ENCODE results near the gene TCP1. TPM values are rescaled to one million over a fixed set of nuclear protein-coding genes. Genes with fewer than 3 reads are reported as not detected.
"Not testable (repeated sequence)": the region's sequence is repeated elsewhere in the genome, so short reads cannot be mapped to it uniquely, and the experiment has no call there.

TCP1 gene
- total RNA-seq, 4 donors from 2014 or later, result 43.8 to 170 (median 112) TPM

DNA sequence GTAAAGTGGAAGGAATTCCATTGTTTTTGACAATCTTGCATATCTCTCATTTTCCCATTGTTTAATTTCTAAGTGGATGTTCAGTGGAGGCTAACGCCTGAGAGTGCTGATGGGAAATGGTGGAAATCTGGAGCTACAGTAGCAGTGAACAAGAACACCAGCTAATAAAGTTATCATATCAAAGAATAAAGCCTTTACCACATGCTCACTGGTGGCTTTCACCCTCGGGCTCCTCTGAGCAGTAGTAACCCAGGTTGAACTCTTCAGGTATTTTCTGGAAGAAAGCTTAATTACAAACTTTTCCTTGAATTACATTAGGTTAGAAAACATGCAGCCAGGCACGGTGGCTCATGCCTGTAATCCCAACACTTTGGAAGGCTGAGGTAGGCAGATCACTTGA is 38.0 kb downstream of the TCP1 start:
- in situ Hi-C loops (cut with MboI; ENCODE audit: low pct_ligation_motif_present in 1 of 4, low pct_unique_long_range_greater_than_20kb in 1 of 4, low sequenced_read_pairs in 3 of 4) (no loop called here), intact Hi-C loops (cut with DNase I; ENCODE audit: low total_unique reads) (no loop called here)
- no peaks in the 10 kb centered on the region for H3K9me3 ChIP-seq
- no peaks in the 10 kb centered on the region for H3K4me1 ChIP-seq
- H3K4me3 ChIP-seq, result no peak overlapping the region
- no peaks in the 10 kb centered on the region for H3K27me3 ChIP-seq
- TF ChIP-seq, protein P1, sequence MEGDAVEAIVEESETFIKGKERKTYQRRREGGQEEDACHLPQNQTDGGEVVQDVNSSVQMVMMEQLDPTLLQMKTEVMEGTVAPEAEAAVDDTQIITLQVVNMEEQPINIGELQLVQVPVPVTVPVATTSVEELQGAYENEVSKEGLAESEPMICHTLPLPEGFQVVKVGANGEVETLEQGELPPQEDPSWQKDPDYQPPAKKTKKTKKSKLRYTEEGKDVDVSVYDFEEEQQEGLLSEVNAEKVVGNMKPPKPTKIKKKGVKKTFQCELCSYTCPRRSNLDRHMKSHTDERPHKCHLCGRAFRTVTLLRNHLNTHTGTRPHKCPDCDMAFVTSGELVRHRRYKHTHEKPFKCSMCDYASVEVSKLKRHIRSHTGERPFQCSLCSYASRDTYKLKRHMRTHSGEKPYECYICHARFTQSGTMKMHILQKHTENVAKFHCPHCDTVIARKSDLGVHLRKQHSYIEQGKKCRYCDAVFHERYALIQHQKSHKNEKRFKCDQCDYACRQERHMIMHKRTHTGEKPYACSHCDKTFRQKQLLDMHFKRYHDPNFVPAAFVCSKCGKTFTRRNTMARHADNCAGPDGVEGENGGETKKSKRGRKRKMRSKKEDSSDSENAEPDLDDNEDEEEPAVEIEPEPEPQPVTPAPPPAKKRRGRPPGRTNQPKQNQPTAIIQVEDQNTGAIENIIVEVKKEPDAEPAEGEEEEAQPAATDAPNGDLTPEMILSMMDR (IDR thresholded peaks at IDR 0.05), result no peak
- TF ChIP-seq POLR2A (IDR thresholded peaks at IDR 0.05) (no peak), EP300 (IDR thresholded peaks at IDR 0.05; ENCODE audit: low read depth) (no peak), POLR2AphosphoS5 (IDR thresholded peaks at IDR 0.05) (no peak)
- peaks cover 0 to 65% (median 21%) of the 10 kb centered on the region in 4 donors for H3K36me3 ChIP-seq
- DNase-seq, result no peak
- WGBS, 2 donors (ENCODE audit: low coverage in 1 of 2), result 67 to 83% methylated on average over 1 to 3 of the region's 3 CpGs
- H3K27ac ChIP-seq, result no peak overlapping the region

DNA sequence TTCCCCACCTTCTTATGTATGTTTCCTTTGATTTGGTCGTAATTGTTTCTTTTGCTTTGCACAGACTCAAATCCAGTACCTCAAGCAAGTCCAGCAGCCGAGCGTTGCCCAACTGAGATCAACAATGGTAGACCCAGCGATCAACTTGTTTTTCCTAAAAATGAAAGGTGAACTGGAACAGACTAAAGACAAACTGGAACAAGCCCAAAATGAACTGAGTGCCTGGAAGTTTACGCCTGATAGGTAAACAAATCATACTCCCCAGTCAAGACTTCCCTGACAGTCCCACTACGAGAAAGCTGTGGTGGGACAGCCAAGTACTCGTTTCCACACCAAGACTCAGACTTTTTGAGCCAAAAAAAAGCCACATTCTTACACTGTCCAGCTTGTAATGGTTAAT is 41.3 kb downstream of the TCP1 start:
- peaks cover 0 to 71% (median 24%) of the 10 kb centered on the region in 4 donors for H3K36me3 ChIP-seq
- intact Hi-C loops (cut with DNase I; ENCODE audit: low total_unique reads); H3K27me3 ChIP-seq; H3K9me3 ChIP-seq; H3K4me1 ChIP-seq; H3K27ac ChIP-seq; in situ Hi-C loops (cut with MboI; ENCODE audit: low pct_ligation_motif_present in 1 of 4, low pct_unique_long_range_greater_than_20kb in 1 of 4, low sequenced_read_pairs in 3 of 4); DNase-seq; H3K4me3 ChIP-seq: not testable (repeated sequence)
- 78 to 88% methylated on average over 4 to 7 of the region's 7 CpGs for WGBS, 2 donors (ENCODE audit: low coverage in 1 of 2)

DNA sequence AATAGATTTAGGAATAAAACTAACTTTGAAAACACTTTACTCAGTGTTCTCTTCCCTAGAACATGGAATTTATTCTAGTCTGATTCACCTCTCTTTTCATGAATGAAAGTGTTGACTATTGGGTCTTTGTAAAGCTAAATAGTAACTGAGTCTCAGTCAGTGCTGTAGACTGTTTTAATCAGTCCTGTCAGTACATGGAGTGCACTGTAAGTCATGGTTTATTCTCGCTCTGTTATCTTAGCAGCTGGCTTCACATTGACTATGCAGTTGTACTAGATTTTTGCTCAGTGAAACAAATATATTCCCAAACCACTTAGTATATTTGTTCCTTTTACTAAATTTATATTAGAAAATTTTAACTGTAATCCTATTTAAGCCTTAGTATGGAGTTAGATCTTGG is 42.6 kb downstream of the TCP1 start:
- Histone ChIP-seq H3K27me3 (no peaks in the 10 kb centered on the region), H3K4me1 (no peaks in the 10 kb centered on the region), H3K27ac (no peak overlapping the region), H3K36me3 (peaks cover 0 to 80% (median 25%) of the 10 kb centered on the region in 4 donors), H3K9me3 (no peaks in the 10 kb centered on the region), H3K4me3 (no peak overlapping the region)
- in situ Hi-C loops (cut with MboI; ENCODE audit: low pct_ligation_motif_present in 1 of 4, low pct_unique_long_range_greater_than_20kb in 1 of 4, low sequenced_read_pairs in 3 of 4), result no loop called here
- WGBS, 2 donors (ENCODE audit: low coverage in 1 of 2), result 89 to 100% methylated on average over 1 of the region's 1 CpG
- TF ChIP-seq POLR2A (IDR thresholded peaks at IDR 0.05), result no peak
- intact Hi-C loops (cut with DNase I; ENCODE audit: low total_unique reads), result no loop called here
- DNase-seq, result no peak

DNA sequence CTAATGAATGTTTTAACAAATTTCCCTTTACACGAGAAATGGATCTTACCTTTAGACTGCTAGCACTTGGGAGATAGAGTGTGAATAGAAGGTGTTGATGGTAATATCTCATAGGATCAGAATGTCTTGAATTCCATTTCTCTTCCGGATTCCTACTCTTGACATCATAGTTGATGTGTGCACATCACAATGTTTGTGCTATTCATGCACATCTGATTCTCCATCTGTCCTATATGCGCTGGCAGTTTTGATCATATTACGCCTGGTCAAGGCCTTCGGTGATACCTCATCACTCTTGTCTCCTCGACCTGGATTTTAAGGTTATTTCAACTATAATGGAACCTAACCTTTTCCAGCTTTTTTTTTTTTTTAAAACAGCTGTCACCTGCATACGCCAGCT is 44.3 kb downstream of the TCP1 start:
- no peak for DNase-seq
- in situ Hi-C loops (cut with MboI; ENCODE audit: low pct_ligation_motif_present in 1 of 4, low pct_unique_long_range_greater_than_20kb in 1 of 4, low sequenced_read_pairs in 3 of 4), result no loop called here
- 83 to 84% methylated on average over 7 of the region's 7 CpGs for WGBS, 2 donors (ENCODE audit: low coverage in 1 of 2)
- TF ChIP-seq POLR2AphosphoS5 (IDR thresholded peaks at IDR 0.05), result no peak
- no peak for TF ChIP-seq EP300 (IDR thresholded peaks at IDR 0.05; ENCODE audit: low read depth)
- no peak for TF ChIP-seq POLR2A (IDR thresholded peaks at IDR 0.05)
- TF ChIP-seq, protein P1 (IDR thresholded peaks at IDR 0.05), result no peak
- Histone ChIP-seq H3K4me3 (no peak overlapping the region), H3K4me1 (peaks cover 0 to 2% (median 0%) of the 10 kb centered on the region in 4 donors), H3K36me3 (peaks cover 0 to 72% (median 28%) of the 10 kb centered on the region in 4 donors), H3K27me3 (no peaks in the 10 kb centered on the region), H3K27ac (no peak overlapping the region), H3K9me3 (no peaks in the 10 kb centered on the region)
- intact Hi-C loops (cut with DNase I; ENCODE audit: low total_unique reads), result no loop called here

DNA sequence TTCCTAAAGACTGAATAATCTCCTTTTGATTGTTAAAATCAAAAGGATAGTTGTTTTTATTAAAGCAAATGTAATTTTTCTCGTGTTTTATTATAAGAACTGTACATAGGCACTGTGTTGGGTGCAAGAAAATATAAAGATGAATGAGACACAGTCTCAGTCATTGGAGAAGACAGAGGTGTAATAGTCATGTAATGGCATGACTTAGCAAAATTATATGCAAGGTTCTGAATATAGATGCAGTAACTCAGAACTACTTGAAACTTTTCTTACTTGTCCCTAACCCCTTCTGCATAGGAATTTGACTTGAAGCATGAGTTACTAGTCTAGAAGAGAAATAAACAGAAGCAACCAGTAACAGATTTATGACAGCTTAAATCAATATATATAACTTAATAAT is 47.2 kb downstream of the TCP1 start:
- Histone ChIP-seq H3K27ac (no peak overlapping the region), H3K9me3 (no peaks in the 10 kb centered on the region), H3K4me1 (peaks cover 0 to 23% (median 0%) of the 10 kb centered on the region in 4 donors), H3K36me3 (peaks cover 0 to 73% (median 25%) of the 10 kb centered on the region in 4 donors), H3K4me3 (no peak overlapping the region), H3K27me3 (no peaks in the 10 kb centered on the region)
- in situ Hi-C loops (cut with MboI; ENCODE audit: low pct_ligation_motif_present in 1 of 4, low pct_unique_long_range_greater_than_20kb in 1 of 4, low sequenced_read_pairs in 3 of 4), result no loop called here
- 75 to 90% methylated on average over 1 of the region's 1 CpG for WGBS, 2 donors (ENCODE audit: low coverage in 1 of 2)
- TF ChIP-seq EP300 (IDR thresholded peaks at IDR 0.05; ENCODE audit: low read depth) (no peak), POLR2A (IDR thresholded peaks at IDR 0.05) (no peak), POLR2AphosphoS5 (IDR thresholded peaks at IDR 0.05) (no peak)
- TF ChIP-seq, protein P1 (IDR thresholded peaks at IDR 0.05), result no peak
- DNase-seq, result no peak
- intact Hi-C loops (cut with DNase I; ENCODE audit: low total_unique reads), result no loop called here
